H1 (cell line): ENCODE results near the gene A3GALT2.

Source experiments
- EP300 ChIP-seq, 2 experiments: IDR thresholded peaks; 1 replicate in 1 of 2; 2 replicates in 1 of 2; pipeline ENCODE4 v1.6.1; 2011 to 2012; ENCODE audit warnings: low read depth in 2 of 2, low read length in 2 of 2, mild to moderate bottlenecking in 2 of 2, borderline replicate concordance in 1 of 2, inconsistent platforms in 1 of 2, moderate library complexity in 1 of 2
- TF ChIP-seq, protein P1 (sequence below), 3 experiments: IDR thresholded peaks; 1 replicate in 2 of 3; 2 replicates in 1 of 3; pipeline versions ENCODE4 v1.5.1 to v1.6.1; 2011; ENCODE audit warnings: low read length in 3 of 3, mild to moderate bottlenecking in 3 of 3, inconsistent platforms in 2 of 3, low read depth in 1 of 3, moderate library complexity in 1 of 3; ENCODE audit not compliant: insufficient read depth in 1 of 3; ENCODE audit errors: control extremely low read depth in 1 of 3

DNA sequence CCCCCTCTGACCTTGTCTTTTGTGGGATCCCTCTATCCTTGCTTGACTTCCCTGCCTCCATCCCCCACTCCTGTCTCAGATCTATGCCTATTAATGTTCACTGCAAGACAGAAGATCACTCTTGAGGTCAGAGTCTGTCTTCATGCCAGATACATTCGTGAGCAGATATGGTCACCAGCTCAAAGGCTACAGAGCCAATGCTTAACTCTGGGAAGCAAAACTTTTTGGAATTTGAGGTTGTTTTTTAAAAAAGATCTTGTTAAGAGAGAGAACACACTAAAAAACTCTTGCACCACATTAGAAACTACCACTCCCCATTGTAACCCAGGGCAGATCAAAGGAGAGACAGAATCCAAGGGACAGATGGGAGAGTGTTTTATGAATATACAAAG is 17.1 kb upstream of the A3GALT2 start:
- no peak for TF ChIP-seq EP300 (IDR thresholded peaks at IDR 0.05; ENCODE audit: borderline replicate concordance in 1 of 2, low read depth in 2 of 2, low read length in 2 of 2)
- TF ChIP-seq, protein P1, sequence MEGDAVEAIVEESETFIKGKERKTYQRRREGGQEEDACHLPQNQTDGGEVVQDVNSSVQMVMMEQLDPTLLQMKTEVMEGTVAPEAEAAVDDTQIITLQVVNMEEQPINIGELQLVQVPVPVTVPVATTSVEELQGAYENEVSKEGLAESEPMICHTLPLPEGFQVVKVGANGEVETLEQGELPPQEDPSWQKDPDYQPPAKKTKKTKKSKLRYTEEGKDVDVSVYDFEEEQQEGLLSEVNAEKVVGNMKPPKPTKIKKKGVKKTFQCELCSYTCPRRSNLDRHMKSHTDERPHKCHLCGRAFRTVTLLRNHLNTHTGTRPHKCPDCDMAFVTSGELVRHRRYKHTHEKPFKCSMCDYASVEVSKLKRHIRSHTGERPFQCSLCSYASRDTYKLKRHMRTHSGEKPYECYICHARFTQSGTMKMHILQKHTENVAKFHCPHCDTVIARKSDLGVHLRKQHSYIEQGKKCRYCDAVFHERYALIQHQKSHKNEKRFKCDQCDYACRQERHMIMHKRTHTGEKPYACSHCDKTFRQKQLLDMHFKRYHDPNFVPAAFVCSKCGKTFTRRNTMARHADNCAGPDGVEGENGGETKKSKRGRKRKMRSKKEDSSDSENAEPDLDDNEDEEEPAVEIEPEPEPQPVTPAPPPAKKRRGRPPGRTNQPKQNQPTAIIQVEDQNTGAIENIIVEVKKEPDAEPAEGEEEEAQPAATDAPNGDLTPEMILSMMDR (IDR thresholded peaks at IDR 0.05; ENCODE audit: control extremely low read depth in 1 of 3, insufficient read depth in 1 of 3, low read depth in 1 of 3, low read length in 3 of 3): no peak
